ENCODE data around the gene SOWAHA.

DNA sequence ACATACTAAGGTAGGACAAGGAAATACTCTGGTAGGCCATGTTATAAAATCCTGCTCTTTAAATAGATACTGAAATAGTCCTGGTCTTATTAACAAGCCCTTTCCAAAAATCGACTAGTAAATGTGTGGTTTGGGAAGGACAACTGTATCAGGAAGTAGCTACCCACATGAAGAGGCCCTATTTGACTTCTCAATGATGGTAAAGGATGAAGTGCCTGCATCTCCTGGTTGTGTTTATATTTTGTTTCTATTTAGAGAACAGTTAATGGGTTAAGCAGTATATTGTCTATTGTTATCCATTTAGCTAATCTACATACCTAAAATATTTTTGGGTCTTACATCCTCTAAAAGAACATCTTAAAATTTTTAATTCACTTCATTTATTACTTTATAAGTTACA is 40.7 kb downstream of the SOWAHA start:
- TF ChIP-seq, protein P1, sequence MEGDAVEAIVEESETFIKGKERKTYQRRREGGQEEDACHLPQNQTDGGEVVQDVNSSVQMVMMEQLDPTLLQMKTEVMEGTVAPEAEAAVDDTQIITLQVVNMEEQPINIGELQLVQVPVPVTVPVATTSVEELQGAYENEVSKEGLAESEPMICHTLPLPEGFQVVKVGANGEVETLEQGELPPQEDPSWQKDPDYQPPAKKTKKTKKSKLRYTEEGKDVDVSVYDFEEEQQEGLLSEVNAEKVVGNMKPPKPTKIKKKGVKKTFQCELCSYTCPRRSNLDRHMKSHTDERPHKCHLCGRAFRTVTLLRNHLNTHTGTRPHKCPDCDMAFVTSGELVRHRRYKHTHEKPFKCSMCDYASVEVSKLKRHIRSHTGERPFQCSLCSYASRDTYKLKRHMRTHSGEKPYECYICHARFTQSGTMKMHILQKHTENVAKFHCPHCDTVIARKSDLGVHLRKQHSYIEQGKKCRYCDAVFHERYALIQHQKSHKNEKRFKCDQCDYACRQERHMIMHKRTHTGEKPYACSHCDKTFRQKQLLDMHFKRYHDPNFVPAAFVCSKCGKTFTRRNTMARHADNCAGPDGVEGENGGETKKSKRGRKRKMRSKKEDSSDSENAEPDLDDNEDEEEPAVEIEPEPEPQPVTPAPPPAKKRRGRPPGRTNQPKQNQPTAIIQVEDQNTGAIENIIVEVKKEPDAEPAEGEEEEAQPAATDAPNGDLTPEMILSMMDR (IDR thresholded peaks at IDR 0.05), result no peak
- no peak for TF ChIP-seq HOXA7 (CRISPR knock-in tag; IDR thresholded peaks at IDR 0.05)
- no peak for TF ChIP-seq MYC (IDR thresholded peaks at IDR 0.05; ENCODE audit: borderline replicate concordance, low read length)
- no peak for TF ChIP-seq POLR2A (IDR thresholded peaks at IDR 0.05; ENCODE audit: low read length)
- no peak for TF ChIP-seq RARB (CRISPR knock-in tag; IDR thresholded peaks at IDR 0.05)
- no peak for TF ChIP-seq SREBF2 (IDR thresholded peaks at IDR 0.05)
- no peak for TF ChIP-seq RFX5 (IDR thresholded peaks at IDR 0.05)
- TF ChIP-seq JUN (IDR thresholded peaks at IDR 0.05), result no peak
- TF ChIP-seq EP300 (IDR thresholded peaks at IDR 0.05), result no peak
- TF ChIP-seq ZC3H11A (IDR thresholded peaks at IDR 0.05), result no peak
- no peak for TF ChIP-seq MAX (IDR thresholded peaks at IDR 0.05)
- TF ChIP-seq JUNB (IDR thresholded peaks at IDR 0.05), result no peak
